Liver (tissue), 9 donors: ENCODE results near the gene AMDHD1. TPM values are rescaled to one million over a fixed set of nuclear protein-coding genes. Genes with fewer than 3 reads are reported as not detected.

Source experiments
- DNase-seq: peaks from one replicate; pipeline ENCODE4 v3.0.0-alpha.2; 2017; ENCODE audit warnings: low spot score
- H3K27ac ChIP-seq, 2 donors: one replicate each; pipeline ENCODE4 v1.7.0; 2013; ENCODE audit warnings: inconsistent platforms in 2 of 2, low read length in 2 of 2, control low read depth in 1 of 2, low read depth in 1 of 2, mild to moderate bottlenecking in 1 of 2
- H3K27me3 ChIP-seq, 4 donors: one replicate each; pipeline versions ENCODE4 v1.6.1 to v1.7.0; 2013; ENCODE audit warnings: low read length in 3 of 4, inconsistent platforms in 1 of 4, mild to moderate bottlenecking in 1 of 4, moderate library complexity in 1 of 4; ENCODE audit not compliant: control insufficient read depth in 4 of 4, insufficient read depth in 4 of 4
- H3K36me3 ChIP-seq, 4 donors: one replicate each; pipeline versions ENCODE4 v1.6.1 to v1.7.0; 2013; ENCODE audit warnings: low read length in 3 of 4, mild to moderate bottlenecking in 3 of 4, low read depth in 1 of 4, moderate library complexity in 1 of 4; ENCODE audit not compliant: control insufficient read depth in 4 of 4, insufficient read depth in 3 of 4
- H3K4me1 ChIP-seq, 4 donors: one replicate each; pipeline versions ENCODE4 v1.6.1 to v1.7.0; 2013; ENCODE audit warnings: low read length in 3 of 4, mild to moderate bottlenecking in 3 of 4, moderate library complexity in 1 of 4; ENCODE audit not compliant: control insufficient read depth in 4 of 4, insufficient read depth in 4 of 4
- H3K4me3 ChIP-seq, 3 donors: one replicate each; pipeline versions ENCODE4 v1.6.1 to v1.7.0; 2013; ENCODE audit warnings: low read length in 3 of 3, control low read depth in 1 of 3, low read depth in 1 of 3, mild to moderate bottlenecking in 1 of 3
- H3K9ac ChIP-seq, 2 donors: one replicate each; pipeline ENCODE4 v1.7.0; 2013; ENCODE audit warnings: low read length in 2 of 2, mild to moderate bottlenecking in 2 of 2, moderate library complexity in 2 of 2, control low read depth in 1 of 2, low read depth in 1 of 2
- H3K9me3 ChIP-seq, 4 donors: one replicate each; pipeline versions ENCODE4 v1.6.1 to v1.7.0; 2013; ENCODE audit warnings: low read length in 3 of 4; ENCODE audit not compliant: control insufficient read depth in 4 of 4
- ATF3 ChIP-seq: IDR thresholded peaks from 2 replicates; pipeline ENCODE4 v1.6.1; 2016; ENCODE audit warnings: antibody characterized with exemption
- CTCF ChIP-seq: fragments of 150-350 bp; IDR thresholded peaks from 2 replicates; pipeline ENCODE4 v1.5.1; 2017; ENCODE audit warnings: improper control_type of control experiment, low read depth, low read length; ENCODE audit not compliant: missing input control
- EGR1 ChIP-seq, 2 donors: IDR thresholded peaks; 2 replicates each; pipeline ENCODE4 v1.6.1; 2016 to 2018; ENCODE audit warnings: antibody characterized with exemption in 2 of 2, low read depth in 2 of 2
- FOXA1 ChIP-seq: IDR thresholded peaks from 2 replicates; pipeline ENCODE4 v1.6.1; 2016; ENCODE audit warnings: antibody characterized with exemption
- FOXA2 ChIP-seq: IDR thresholded peaks from 2 replicates; pipeline ENCODE4 v1.6.1; 2016; ENCODE audit warnings: antibody characterized with exemption
- GABPA ChIP-seq, 2 donors: IDR thresholded peaks in 1 of 2; conservative IDR thresholded peaks in 1 of 2; 2 replicates each; pipeline ENCODE4 v1.6.1; 2016; ENCODE audit warnings: antibody characterized with exemption in 2 of 2, mild to moderate bottlenecking in 1 of 2, moderate library complexity in 1 of 2
- HNF4A ChIP-seq, 2 donors: conservative IDR thresholded peaks; 2 replicates each; pipeline ENCODE4 v1.6.1; 2016; ENCODE audit warnings: antibody characterized with exemption in 2 of 2, mild to moderate bottlenecking in 2 of 2
- HNF4G ChIP-seq: IDR thresholded peaks from 2 replicates; pipeline ENCODE4 v1.6.1; 2016; ENCODE audit warnings: antibody characterized with exemption
- JUND ChIP-seq, 2 donors: IDR thresholded peaks; 2 replicates each; pipeline ENCODE4 v1.6.1; 2016; ENCODE audit warnings: antibody characterized with exemption in 2 of 2
- MAX ChIP-seq: IDR thresholded peaks from 2 replicates; pipeline ENCODE4 v1.6.1; 2016; ENCODE audit warnings: antibody characterized with exemption
- NR2F2 ChIP-seq: IDR thresholded peaks from 2 replicates; pipeline ENCODE4 v1.6.1; 2016; ENCODE audit warnings: antibody characterized with exemption
- REST ChIP-seq: IDR thresholded peaks from 2 replicates; pipeline ENCODE4 v1.6.1; 2016; ENCODE audit warnings: antibody characterized with exemption, mild to moderate bottlenecking
- SP1 ChIP-seq: IDR thresholded peaks from 2 replicates; pipeline ENCODE4 v1.6.1; 2018; ENCODE audit warnings: antibody characterized with exemption, mild to moderate bottlenecking
- TAF1 ChIP-seq: conservative IDR thresholded peaks from 2 replicates; pipeline ENCODE4 v1.6.1; 2016; ENCODE audit warnings: antibody characterized with exemption, mild to moderate bottlenecking
- YY1 ChIP-seq: IDR thresholded peaks from 2 replicates; pipeline ENCODE4 v1.6.1; 2016; ENCODE audit warnings: antibody characterized with exemption, mild to moderate bottlenecking
- WGBS: extraction: QIAGEN DNeasy Blood & Tissue Kit; methylation state at CpG from one replicate; pipeline ENCODE4 v1.1.7; 2013; 5-methylcytosine and 5-hydroxymethylcytosine counted together
- polyA plus RNA-seq, 2 donors: library from polyadenylated mRNA; stranded (reverse) in 1 of 2; unstranded in 1 of 2; fragments of 200-250 nt in 1 of 2; fragments of >200 nt in 1 of 2; fragmentation: Nextera tagmentation in 1 of 2; extraction: Ambion mirVana in 1 of 2; gene quantifications; one replicate each; pipeline versions ENCODE4 v1.2.1 to v1.2.3, GENCODE V29; 2013 to 2015
- total RNA-seq, 2 donors: library from RNA; depleted of rRNA; stranded (reverse); fragments of >200 nt; gene quantifications; one replicate each; pipeline ENCODE4 v1.2.3, GENCODE V29; 2014
- donor health status: healthy.
- donor health status: healthy.
- donor health status: healthy.
- donor health status: healthy.
- donor health status: healthy.

AMDHD1 gene
- total and polyA plus RNA-seq, 4 donors, result 50.3 to 124 (median 80.7) TPM

GRCh38 chr12:95898081-95898480 lies 45.0 kb upstream of the AMDHD1 start:
- Histone ChIP-seq H3K27ac (no peak overlapping the region), H3K4me3 (no peak overlapping the region), H3K36me3 (no peaks in the 10 kb centered on the region), H3K9me3 (peaks cover 0 to 4% (median 2%) of the 10 kb centered on the region in 4 donors), H3K4me1 (no peaks in the 10 kb centered on the region), H3K9ac (no peak overlapping the region), H3K27me3 (no peaks in the 10 kb centered on the region)
- TF ChIP-seq SP1, result no peak
- no peak for TF ChIP-seq GABPA (IDR thresholded peaks at IDR 0.05 in 1 of 2, conservative IDR thresholded peaks at IDR 0.05 in 1 of 2)
- no peak for DNase-seq
- WGBS, result 74% methylated on average over 4 of the region's 4 CpGs

GRCh38 chr12:95908573-95908972 lies 34.6 kb upstream of the AMDHD1 start:
- DNase-seq, result no peak
- no peak for TF ChIP-seq HNF4A (conservative IDR thresholded peaks at IDR 0.05)
- no peak for TF ChIP-seq SP1
- TF ChIP-seq JUND (IDR thresholded peaks at IDR 0.05), result no peak
- no peak for TF ChIP-seq EGR1 (IDR thresholded peaks at IDR 0.05; ENCODE audit: low read depth in 2 of 2)
- no peak for TF ChIP-seq TAF1
- no peak for TF ChIP-seq MAX
- TF ChIP-seq YY1, result no peak
- no peak for TF ChIP-seq GABPA (IDR thresholded peaks at IDR 0.05 in 1 of 2, conservative IDR thresholded peaks at IDR 0.05 in 1 of 2)
- no peak for TF ChIP-seq ATF3
- TF ChIP-seq NR2F2, result no peak
- no peak for TF ChIP-seq FOXA2
- no peak for TF ChIP-seq HNF4G
- TF ChIP-seq FOXA1, result no peak
- TF ChIP-seq REST, result no peak
- TF ChIP-seq CTCF, result no peak
- no peak overlapping the region for H3K4me3 ChIP-seq

More at GRCh38 chr12:95908573-95908972, 34.6 kb upstream of the AMDHD1 start:
- no peak overlapping the region for H3K9ac ChIP-seq
- no peaks in the 10 kb centered on the region for H3K9me3 ChIP-seq
- H3K27me3 ChIP-seq, result no peaks in the 10 kb centered on the region
- H3K27ac ChIP-seq, result no peak overlapping the region
- H3K36me3 ChIP-seq, result no peaks in the 10 kb centered on the region
- H3K4me1 ChIP-seq, result no peaks in the 10 kb centered on the region
